ENCODE results near the gene IGFLR1. TPM values are rescaled to one million over a fixed set of nuclear protein-coding genes. Genes with fewer than 3 reads are reported as not detected.

Gene IGFLR1
- total and polyA plus RNA-seq, 2 experiments from 2014 or later = 2.6 to 5.5 TPM

GRCh38 chr19:35768082-35768421, 25.8 kb upstream of the IGFLR1 start:
- no peak for TF ChIP-seq CTCF (IDR thresholded peaks at IDR 0.05; ENCODE audit: low read depth, low read length)
- Histone ChIP-seq H3K4me1 (ENCODE audit: low read depth) (peaks cover 5% of the 10 kb centered on the region), H3K4me3 (no peak overlapping the region), H3K27ac (peak overlapping the region; percentile 42), H3K36me3 (no peaks in the 10 kb centered on the region), H3K27me3 (no peaks in the 10 kb centered on the region), H3K9me3 (ENCODE audit: low read depth) (no peaks in the 10 kb centered on the region)
- DNase-seq (ENCODE audit: low read depth in 1 of 2, low spot score in 1 of 2) = no peak

- Histone ChIP-seq H3K27me3 (no peaks in the 10 kb centered on the region), H3K36me3 (no peaks in the 10 kb centered on the region), H3K4me1 (ENCODE audit: low read depth) (peaks cover 5% of the 10 kb centered on the region), H3K9me3 (ENCODE audit: low read depth) (no peaks in the 10 kb centered on the region), H3K27ac (peak overlapping the region; percentile 15), H3K4me3 (no peak overlapping the region)
- no peak for TF ChIP-seq CTCF (IDR thresholded peaks at IDR 0.05; ENCODE audit: low read depth, low read length)
- peak in 1 of 2 donors; percentile 82 for DNase-seq (ENCODE audit: low read depth in 1 of 2, low spot score in 1 of 2)
Observed at GRCh38 chr19:35767288-35768081, 25.2 kb upstream of the IGFLR1 start.

GRCh38 chr19:35766571-35767104, 24.4 kb upstream of the IGFLR1 start:
- no peak for TF ChIP-seq CTCF (IDR thresholded peaks at IDR 0.05; ENCODE audit: low read depth, low read length)
- H3K4me1 ChIP-seq (ENCODE audit: low read depth) = peaks cover 5% of the 10 kb centered on the region
- no peak overlapping the region for H3K27ac ChIP-seq
- no peak overlapping the region for H3K4me3 ChIP-seq
- DNase-seq (ENCODE audit: low read depth in 1 of 2, low spot score in 1 of 2) = no peak
- no peaks in the 10 kb centered on the region for H3K36me3 ChIP-seq
- H3K27me3 ChIP-seq = no peaks in the 10 kb centered on the region
- no peaks in the 10 kb centered on the region for H3K9me3 ChIP-seq (ENCODE audit: low read depth)

DNA sequence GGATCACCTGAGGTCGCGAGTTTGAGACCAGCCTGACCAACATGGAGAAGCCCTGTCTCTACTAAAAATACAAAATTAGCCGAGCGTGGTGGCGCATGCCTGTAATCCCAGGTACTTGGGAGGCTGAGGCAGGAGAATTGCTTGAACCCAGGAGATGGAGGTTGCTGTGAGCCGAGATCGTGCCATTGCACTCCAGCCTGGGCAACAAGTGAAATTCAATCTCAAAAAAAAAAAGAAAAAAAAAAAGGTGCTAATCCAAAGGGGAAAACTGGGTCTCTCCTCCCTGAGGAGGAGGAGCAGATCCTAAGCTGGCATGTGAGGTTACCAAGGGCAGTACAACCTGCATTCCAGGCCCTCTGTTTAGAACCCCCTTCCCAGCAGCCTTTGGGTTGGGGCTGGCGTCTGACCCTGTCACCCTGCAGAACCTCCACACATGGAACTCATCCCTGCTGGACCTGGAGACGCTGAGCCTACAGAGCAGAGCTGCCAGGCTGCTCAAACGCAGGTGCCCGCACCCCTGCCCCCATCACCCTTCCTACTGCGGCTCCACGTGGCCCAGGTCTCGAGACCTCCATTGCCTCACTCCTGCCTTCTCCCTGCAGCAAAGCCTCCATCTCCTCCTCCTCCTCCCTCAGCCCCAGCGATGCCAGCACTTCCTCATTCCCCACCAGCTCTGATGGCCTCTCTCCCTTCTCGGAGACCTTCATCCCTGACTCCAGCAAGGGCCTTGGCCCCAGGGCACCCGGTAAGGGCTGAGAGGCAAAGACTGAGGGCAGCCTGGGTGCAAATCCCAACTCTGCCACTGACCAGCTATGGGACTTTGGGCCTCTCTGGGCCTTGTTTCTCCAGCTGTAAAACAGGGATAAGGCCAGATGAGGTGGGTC, 22.4 kb upstream of the IGFLR1 start:
- Histone ChIP-seq H3K27me3 (no peaks in the 10 kb centered on the region), H3K36me3 (no peaks in the 10 kb centered on the region), H3K4me3 (no peak overlapping the region), H3K9me3 (ENCODE audit: low read depth) (no peaks in the 10 kb centered on the region), H3K27ac (no peak overlapping the region), H3K4me1 (ENCODE audit: low read depth) (peaks cover 5% of the 10 kb centered on the region)
- no peak for TF ChIP-seq CTCF (IDR thresholded peaks at IDR 0.05; ENCODE audit: low read depth, low read length)
- no peak for DNase-seq (ENCODE audit: low read depth in 1 of 2, low spot score in 1 of 2)

DNA sequence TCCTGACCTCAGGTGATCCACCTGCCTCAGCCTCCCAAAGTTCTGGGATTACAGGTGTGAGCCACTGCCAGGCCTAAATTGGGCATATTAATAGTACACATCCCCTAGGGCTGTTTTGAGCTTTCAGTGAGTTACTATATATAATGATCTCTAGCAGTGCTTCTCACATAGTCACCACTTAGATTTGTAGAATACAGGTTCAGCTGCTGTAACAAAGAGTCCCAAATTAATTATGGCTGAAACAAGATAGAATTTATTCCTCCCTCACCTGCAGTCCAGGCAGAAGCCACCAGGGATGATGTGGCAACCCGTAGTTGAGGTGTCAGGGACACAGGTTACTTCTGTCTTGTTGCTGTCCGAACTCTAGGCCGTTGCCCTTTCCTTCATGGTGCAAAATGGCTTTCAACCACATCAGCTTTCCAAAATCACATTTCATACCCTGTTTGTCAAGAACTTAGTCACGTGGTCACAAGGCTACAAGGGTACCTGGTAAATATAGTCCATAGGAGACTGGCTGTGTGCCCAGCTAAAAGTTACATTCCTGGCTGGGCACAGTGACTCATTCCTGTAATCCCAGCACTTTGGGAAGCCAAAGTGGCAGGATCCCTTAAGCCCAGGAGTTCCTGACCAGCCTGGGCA, 18.6 kb upstream of the IGFLR1 start:
- Histone ChIP-seq H3K36me3 (no peaks in the 10 kb centered on the region), H3K9me3 (ENCODE audit: low read depth) (no peaks in the 10 kb centered on the region), H3K4me1 (ENCODE audit: low read depth) (peaks cover 16% of the 10 kb centered on the region), H3K27me3 (no peaks in the 10 kb centered on the region), H3K27ac (no peak overlapping the region), H3K4me3 (no peak overlapping the region)
- no peak for TF ChIP-seq CTCF (IDR thresholded peaks at IDR 0.05; ENCODE audit: low read depth, low read length)
- no peak for DNase-seq (ENCODE audit: low read depth in 1 of 2, low spot score in 1 of 2)

Measured in cardiac muscle cell (in vitro differentiated cells and primary cell).